TTC549 (cell line): Measurements from ENCODE around the gene SCAPER.
"Not testable (repeated sequence)": the region's sequence is repeated elsewhere in the genome, so short reads cannot be mapped to it uniquely, and the experiment has no call there.

Source experiments
- FAIRE-seq: peaks from 2 replicates; lab custom pipeline; 2012; peaks lifted over from hg19 to GRCh38; lab: Jason Lieb, UNC

The SCAPER gene

DNA sequence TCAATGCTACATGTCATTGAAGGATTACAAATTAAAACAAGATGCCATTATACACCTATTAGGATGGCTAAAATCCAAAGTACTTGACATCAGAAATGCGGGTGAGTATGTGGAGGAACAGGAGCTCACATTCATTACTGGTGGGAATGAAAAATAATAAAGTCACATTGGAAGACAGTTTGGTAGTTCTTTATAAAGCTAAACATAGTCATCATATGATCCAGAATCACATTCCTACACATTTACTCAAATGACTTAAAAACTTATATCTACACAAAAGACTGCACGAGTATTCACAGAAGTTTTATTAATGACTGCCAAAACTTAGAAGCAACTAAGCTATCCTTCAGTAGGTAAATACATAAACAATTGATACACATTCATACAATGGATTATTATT is 421.4 kb downstream of the SCAPER start:
- no peak for FAIRE-seq

DNA sequence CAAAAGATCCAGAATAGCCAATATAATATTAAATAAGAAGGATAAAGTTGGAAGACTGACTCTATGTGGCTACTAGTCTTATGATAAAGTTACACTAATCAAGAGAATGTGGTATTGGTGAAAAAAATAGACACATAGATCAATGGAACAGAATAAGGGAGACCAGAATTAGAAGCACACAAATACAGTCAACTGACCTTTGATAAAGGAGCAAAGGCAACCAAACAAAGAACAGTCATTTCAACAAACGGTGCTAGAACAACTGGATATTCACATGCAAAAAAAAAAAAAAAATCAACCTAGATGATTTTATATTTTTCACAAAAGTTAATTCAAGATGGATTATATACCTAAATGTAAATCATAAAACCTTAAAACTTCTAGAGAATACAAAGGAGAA is 422.1 kb downstream of the SCAPER start:
- no peak for FAIRE-seq

DNA sequence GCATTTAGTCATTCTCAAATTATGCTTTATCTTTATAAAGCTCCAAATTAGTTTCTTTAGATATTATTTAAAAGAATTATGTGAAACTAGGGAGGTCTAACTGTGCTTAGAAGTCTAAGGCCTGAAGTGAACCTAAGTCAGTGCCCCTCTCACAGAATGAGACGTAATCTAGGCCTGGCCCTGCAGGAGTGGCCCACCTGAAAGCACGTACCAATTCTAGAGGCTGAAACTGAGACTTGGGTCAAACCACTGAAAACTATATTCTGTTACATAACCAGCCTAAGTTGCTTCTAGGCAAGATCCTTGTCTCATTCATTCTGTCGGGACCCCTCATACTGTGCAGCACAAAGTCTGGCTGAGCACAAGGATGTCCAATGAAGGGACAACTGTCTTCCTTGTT is 424.9 kb downstream of the SCAPER start:
- no peak for FAIRE-seq

DNA sequence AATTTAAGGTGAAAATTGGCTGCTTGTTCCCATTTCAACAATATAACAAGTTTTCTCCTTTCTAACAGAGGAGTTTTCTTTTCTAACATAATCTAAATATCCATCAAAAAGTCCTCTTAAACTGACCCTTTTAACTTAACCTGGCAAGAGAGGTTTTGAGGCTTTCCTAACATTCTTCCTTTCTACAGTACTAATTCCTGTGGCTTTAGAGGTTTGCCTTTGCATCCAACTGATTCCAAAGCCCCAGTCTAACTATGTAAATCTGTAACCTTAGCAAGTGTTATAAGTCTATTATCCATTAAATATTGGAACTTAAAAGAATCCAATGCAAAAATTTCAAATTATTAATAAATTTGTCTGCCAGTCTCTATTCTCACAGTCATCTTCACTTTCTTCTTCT is 434.4 kb downstream of the SCAPER start:
- no peak for FAIRE-seq

GRCh38 chr15:76468722-76469121 is 436.4 kb downstream of the SCAPER start:
- no peak for FAIRE-seq

- FAIRE-seq, result no peak
Observed at GRCh38 chr15:76467136-76467535, 438.0 kb downstream of the SCAPER start.

DNA sequence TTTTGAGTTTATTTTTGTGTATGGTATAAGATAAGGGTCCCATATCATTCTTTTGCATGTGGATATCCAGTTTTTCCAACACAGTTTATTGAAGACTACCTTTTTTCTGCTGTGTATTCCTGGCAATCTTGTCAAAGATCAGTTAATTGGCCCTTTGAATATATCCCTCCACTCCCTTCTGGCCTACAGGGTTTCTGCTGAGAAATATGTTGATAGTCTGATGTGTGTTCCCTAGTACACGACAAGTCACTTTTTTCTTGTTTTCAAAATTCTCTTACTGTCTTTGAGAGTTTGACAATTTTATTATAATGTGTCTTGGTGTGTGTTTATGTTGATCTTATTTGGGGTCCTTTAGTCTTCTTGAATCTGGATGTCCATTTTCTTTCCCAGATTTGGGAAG is 439.4 kb downstream of the SCAPER start:
- FAIRE-seq, result no peak

GRCh38 chr15:76464247-76464646 is 440.9 kb downstream of the SCAPER start:
- no peak for FAIRE-seq

- no peak for FAIRE-seq
Observed at GRCh38 chr15:76460871-76461270, 444.3 kb downstream of the SCAPER start.

GRCh38 chr15:76460347-76460746 is 444.8 kb downstream of the SCAPER start:
- no peak for FAIRE-seq

GRCh38 chr15:76451540-76451939 is 453.6 kb downstream of the SCAPER start:
- no peak for FAIRE-seq

GRCh38 chr15:76449455-76449854 is 455.7 kb downstream of the SCAPER start:
- FAIRE-seq, result no peak

GRCh38 chr15:76448755-76449154 is 456.4 kb downstream of the SCAPER start:
- FAIRE-seq, result no peak

GRCh38 chr15:76447728-76448441 is 457.3 kb downstream of the SCAPER start:
- no peak for FAIRE-seq

DNA sequence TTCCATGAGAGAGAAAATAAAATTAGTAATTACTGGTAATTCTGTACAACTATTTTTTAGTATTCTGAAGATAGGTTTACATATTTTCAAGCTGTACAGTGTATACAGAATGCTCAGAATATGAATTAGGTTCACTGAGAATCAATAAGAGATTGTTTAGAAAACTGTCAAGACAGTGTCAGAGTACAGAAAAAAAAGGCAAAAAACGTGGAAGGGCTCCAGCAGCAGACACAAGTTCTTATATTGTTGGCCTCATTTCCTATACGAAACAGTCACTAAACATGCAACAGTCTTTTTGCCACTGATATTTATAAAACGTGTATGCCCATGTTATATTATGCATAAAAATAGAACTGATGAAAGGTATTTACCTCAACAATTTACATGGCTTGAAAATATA is 464.7 kb downstream of the SCAPER start:
- FAIRE-seq, result no peak

GRCh38 chr15:76439542-76439941 is 465.6 kb downstream of the SCAPER start:
- no peak for FAIRE-seq

GRCh38 chr15:76433798-76434400 is 471.2 kb downstream of the SCAPER start:
- FAIRE-seq, result no peak

- FAIRE-seq, result not testable (repeated sequence)
Observed at GRCh38 chr15:76433036-76433435, 472.1 kb downstream of the SCAPER start.

GRCh38 chr15:76432604-76433003 is 472.5 kb downstream of the SCAPER start:
- FAIRE-seq, result no peak

- no peak for FAIRE-seq
Observed at GRCh38 chr15:76431971-76432370, 473.2 kb downstream of the SCAPER start.

DNA sequence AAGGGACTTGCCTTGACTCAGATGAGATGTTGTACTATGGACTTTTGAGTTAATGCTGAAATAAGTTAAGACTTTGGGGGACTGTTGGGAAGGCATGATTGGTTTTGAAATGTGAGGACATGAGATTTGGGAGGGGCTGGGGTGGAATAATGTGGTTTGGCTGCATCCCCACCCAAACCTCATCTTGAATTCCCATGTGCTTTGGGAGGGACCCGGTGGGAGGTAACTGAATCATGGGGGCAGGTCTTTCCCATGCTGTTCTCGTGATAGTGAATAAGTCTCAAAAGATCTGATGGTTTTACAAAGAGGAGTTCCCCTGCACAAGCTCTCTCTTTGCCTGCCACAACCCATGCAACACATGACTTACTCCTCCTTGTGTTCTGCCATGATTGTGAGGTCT is 474.4 kb downstream of the SCAPER start:
- FAIRE-seq, result not testable (repeated sequence)

DNA sequence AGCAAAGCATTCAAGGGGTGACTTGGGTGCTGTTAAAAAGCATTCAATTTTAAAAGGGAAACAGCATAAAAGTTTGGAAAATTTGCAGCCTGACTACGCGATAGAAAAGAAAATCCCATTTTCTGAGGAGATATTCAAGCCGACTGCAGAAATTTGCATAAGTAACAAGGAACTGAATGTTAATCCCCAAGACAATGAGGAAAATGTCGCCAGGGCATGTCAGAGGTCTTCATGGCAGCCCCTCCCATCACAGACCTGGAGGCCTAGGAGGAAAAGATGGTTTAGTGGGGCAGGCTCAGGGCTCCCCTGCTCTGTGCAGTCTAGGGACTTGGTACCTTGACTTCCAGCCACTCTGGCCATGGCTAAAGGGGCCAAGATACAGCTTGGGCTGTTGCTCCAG is 475.5 kb downstream of the SCAPER start:
- no peak for FAIRE-seq

- no peak for FAIRE-seq
Observed at GRCh38 chr15:76426941-76427340, 478.2 kb downstream of the SCAPER start.
